HG02852 (cell line): ENCODE results near the gene FBN1.
A peak's percentile ranks its signal among the peaks of the same experiment; 100 is the strongest.

Experiments used
- ATAC-seq: cut with Tn5 transposase; IDR thresholded peaks from one replicate; pipeline ENCODE4 v1.9.1; 2021; ENCODE audit warnings: mild to moderate bottlenecking, moderate library complexity; ENCODE audit not compliant: unreplicated experiment

The FBN1 gene

GRCh38 chr15:48645558-48646330 is at the start of gene FBN1:
Gene FBN1, minus strand, starts transcription at chr15:48645709. Its CDS starts 940 bp downstream, at chr15:48644769.
- ATAC-seq: peak; percentile 71

GRCh38 chr15:48693484-48693883 is 48.0 kb upstream of the FBN1 start:
- ATAC-seq: no peak

- no peak for ATAC-seq
Observed at GRCh38 chr15:48688493-48688892, 43.0 kb upstream of the FBN1 start.

GRCh38 chr15:48683991-48684765 is 38.7 kb upstream of the FBN1 start:
- ATAC-seq: no peak

- no peak for ATAC-seq
Observed at GRCh38 chr15:48682942-48683651, 37.6 kb upstream of the FBN1 start.

GRCh38 chr15:48681353-48681752 is 35.8 kb upstream of the FBN1 start:
- no peak for ATAC-seq

- no peak for ATAC-seq
Observed at GRCh38 chr15:48680841-48681240, 35.3 kb upstream of the FBN1 start.

- ATAC-seq: no peak
Observed at GRCh38 chr15:48679952-48680351, 34.4 kb upstream of the FBN1 start.

- no peak for ATAC-seq
Observed at GRCh38 chr15:48678851-48679250, 33.3 kb upstream of the FBN1 start.

- no peak for ATAC-seq
Observed at GRCh38 chr15:48677821-48678220, 32.3 kb upstream of the FBN1 start.

GRCh38 chr15:48675436-48675835 is 29.9 kb upstream of the FBN1 start:
- ATAC-seq: no peak

- ATAC-seq: no peak
Observed at GRCh38 chr15:48674876-48675275, 29.4 kb upstream of the FBN1 start.

- ATAC-seq: no peak
Observed at GRCh38 chr15:48672206-48672605, 26.7 kb upstream of the FBN1 start.

GRCh38 chr15:48671103-48672022 is 25.9 kb upstream of the FBN1 start:
- no peak for ATAC-seq

GRCh38 chr15:48667701-48668100 is 22.2 kb upstream of the FBN1 start:
- no peak for ATAC-seq

GRCh38 chr15:48664436-48664835 is 18.9 kb upstream of the FBN1 start:
- ATAC-seq: no peak

- ATAC-seq: no peak
Observed at GRCh38 chr15:48657950-48658591, 12.6 kb upstream of the FBN1 start.

GRCh38 chr15:48654801-48655200 is 9.3 kb upstream of the FBN1 start:
- no peak for ATAC-seq

GRCh38 chr15:48653913-48654670 is 8.6 kb upstream of the FBN1 start:
- ATAC-seq: no peak
